HepG2 (cell line): ENCODE data around the gene PDE3B. TPM values are rescaled to one million over a fixed set of nuclear protein-coding genes. Genes with fewer than 3 reads are reported as not detected.

Experiments
- ATAC-seq: fragments of 200-7000 bp; cut with Tn5 transposase; 3 replicates; pipeline ENCODE4 v1.9.1; 2020; ENCODE audit warnings: mild to moderate bottlenecking, moderate library complexity
- BruUV-seq: library from RNA; stranded (reverse); fragments of 400-500 nt; replicated peaks from 2 replicates; lab custom pipeline; 2021; lab: Mats Ljungman, UMichigan
- CTCF ChIA-PET: fragments of 300-600 bp; formaldehyde crosslinking; extraction: SDS; loops from one replicate; lab custom pipeline; 2021; ENCODE audit warnings: low total read pairs, inconsistent platforms, low intra/inter-chr PET ratio; lab: Yijun Ruan, JAX
- POLR2A ChIA-PET: fragments of 350-600 bp; sonication (Branson Sonifier 250); formaldehyde crosslinking; loops from one replicate; lab custom pipeline; 2020; ENCODE audit warnings: antibody characterized with exemption, inconsistent platforms; lab: Yijun Ruan, JAX
- DNase-seq: peaks from one replicate; pipeline ENCODE4 v3.0.0-alpha.2; 2015; ENCODE audit warnings: low spot score
- FAIRE-seq: peaks from 3 replicates; lab custom pipeline; 2011; peaks lifted over from hg19 to GRCh38; lab: Jason Lieb, UNC
- H2AFZ ChIP-seq: one replicate; pipeline ENCODE4 v1.6.1; 2011; ENCODE audit warnings: low read length, inconsistent platforms
- H3K27ac ChIP-seq: fragments of 300-600 bp; 3 replicates; pipeline ENCODE4 v1.8.0; 2011; ENCODE audit warnings: mixed run types, mild to moderate bottlenecking, mixed read lengths, low read length, inconsistent platforms; ENCODE audit not compliant: insufficient read depth; ENCODE audit errors: extremely low read length
- H3K27me3 ChIP-seq, 2 experiments: fragments of 200-600 bp in 1 of 2; 2 replicates in 1 of 2; 3 replicates in 1 of 2; pipeline versions ENCODE4 v1.6.0 to v1.8.0; 2011; ENCODE audit warnings: low read length in 2 of 2, mild to moderate bottlenecking in 2 of 2, moderate library complexity in 2 of 2, inconsistent platforms in 1 of 2; ENCODE audit not compliant: insufficient read depth in 2 of 2, control insufficient read depth in 1 of 2
- H3K36me3 ChIP-seq, 2 experiments: fragments of 200-600 bp in 1 of 2; replicated peaks in 1 of 2; 2 replicates in 1 of 2; 3 replicates in 1 of 2; pipeline versions ENCODE4 v1.5.1 to v1.8.0; 2011; ENCODE audit warnings: low read length in 2 of 2, inconsistent platforms in 1 of 2; ENCODE audit not compliant: insufficient read depth in 2 of 2, control insufficient read depth in 1 of 2
- H3K4me1 ChIP-seq: 2 replicates; pipeline ENCODE4 v1.5.1; 2012; ENCODE audit warnings: low read length, inconsistent platforms; ENCODE audit not compliant: insufficient read depth
- H3K4me2 ChIP-seq: 2 replicates; pipeline ENCODE4 v1.6.0; 2011; ENCODE audit warnings: low read depth, low read length, inconsistent platforms
- H3K4me3 ChIP-seq, 3 experiments: fragments of 200-600 bp in 1 of 3; sonication (generic), shearing (Covaris generic) in 1 of 3; replicated peaks in 1 of 3; 2 replicates each; pipeline ENCODE4 v1.5.1; 2011 to 2016; ENCODE audit warnings: low read length in 3 of 3, inconsistent platforms in 2 of 3, low read depth in 2 of 3, mild to moderate bottlenecking in 2 of 3, control low read depth in 1 of 3, mixed read lengths in 1 of 3; ENCODE audit not compliant: insufficient read depth in 1 of 3
- H3K79me2 ChIP-seq: one replicate; pipeline ENCODE4 v1.6.1; 2011; ENCODE audit warnings: low read length, inconsistent platforms; ENCODE audit not compliant: insufficient read depth
- H3K9ac ChIP-seq: 2 replicates; pipeline ENCODE4 v1.6.0; 2011; ENCODE audit warnings: mild to moderate bottlenecking, low read depth, low read length, inconsistent platforms; ENCODE audit not compliant: insufficient read depth
- H3K9me3 ChIP-seq: 2 replicates; pipeline ENCODE4 v1.5.1; 2012; ENCODE audit warnings: mild to moderate bottlenecking, low read length
- H4K20me1 ChIP-seq: 2 replicates; pipeline ENCODE4 v1.6.0; 2011; ENCODE audit warnings: inconsistent platforms, mild to moderate bottlenecking, low read length, moderate library complexity; ENCODE audit not compliant: insufficient read depth
- ATF1 ChIP-seq: IDR thresholded peaks from 2 replicates; pipeline ENCODE4 v1.6.1; 2016; ENCODE audit warnings: mild to moderate bottlenecking, control low read depth
- CREB1 ChIP-seq, 2 experiments: fragments of 450-650 bp in 1 of 2; IDR thresholded peaks; 2 replicates each; pipeline ENCODE4 v1.6.1; 2016 to 2017; ENCODE audit warnings: control low read depth in 1 of 2, mild to moderate bottlenecking in 1 of 2, missing compliant biosample characterization in 1 of 2, missing genetic modification characterization in 1 of 2
- CREM ChIP-seq, 2 experiments: sonication (generic) in 1 of 2; formaldehyde crosslinking in 1 of 2; IDR thresholded peaks; 2 replicates each; pipeline versions ENCODE4 v1.4.0 to v1.6.1; 2016 to 2020; ENCODE audit warnings: antibody characterized with exemption in 1 of 2, mild to moderate bottlenecking in 1 of 2, missing genetic modification reagents in 1 of 2
- HNRNPK ChIP-seq: fragments of 200-400 bp; formaldehyde crosslinking; IDR thresholded peaks from 2 replicates; pipeline ENCODE4 v1.6.1; 2018; ENCODE audit warnings: low read length, low read depth, moderate library complexity, mild to moderate bottlenecking; ENCODE audit not compliant: poor library complexity, severe bottlenecking
- KAT7 ChIP-seq: IDR thresholded peaks from 2 replicates; pipeline ENCODE4 v1.6.1; 2018; ENCODE audit warnings: borderline replicate concordance, missing compliant biosample characterization
- NCOA5 ChIP-seq: sonication (generic); formaldehyde crosslinking; IDR thresholded peaks from 2 replicates; pipeline ENCODE4 v1.4.0; 2020; ENCODE audit warnings: missing genetic modification reagents
- SAP130 ChIP-seq: IDR thresholded peaks from 2 replicates; pipeline ENCODE4 v1.6.1; 2016; ENCODE audit warnings: low read depth
- SRSF1 ChIP-seq: fragments of 200-400 bp; formaldehyde crosslinking; optimal IDR thresholded peaks from 2 replicates; pipeline ENCODE3; 2017; ENCODE audit warnings: mild to moderate bottlenecking, low read depth, low read length, moderate library complexity
- ZBTB21 ChIP-seq: sonication (generic); formaldehyde crosslinking; IDR thresholded peaks from 2 replicates; pipeline ENCODE4 v1.4.0; 2020; ENCODE audit warnings: missing genetic modification reagents
- WGBS: methylation state at CpG from one replicate; pipeline ENCODE4 v1.1.6; 2017; ENCODE audit warnings: low lambda C conversion rate; 5-methylcytosine and 5-hydroxymethylcytosine counted together
- in situ Hi-C: cut with HindIII; loops from 2 replicates; pipeline ENCODE4 v1.10.0; 2017; ENCODE audit warnings: low pct_unique_long_range_greater_than_20kb; ENCODE audit not compliant: extremely low pct_ligation_motif_present
- intact Hi-C: fragments of 100-400 bp; cut with micrococcal nuclease; formaldehyde crosslinking; loops from one replicate; pipeline ENCODE4 v1.10.0; 2022; ENCODE audit not compliant: unreplicated experiment
- polyA plus RNA-seq, 8 experiments: library from polyadenylated mRNA; depleted of rRNA in 3 of 8; stranded (reverse) in 7 of 8; unstranded in 1 of 8; fragments of >200 nt; fragmentation: Illumina TruSeq in 4 of 8; extraction: Trizol in 4 of 8; gene quantifications; 2 replicates each; pipeline versions ENCODE4 v1.2.1 to v1.2.3, GENCODE V29; 2011 to 2016; ENCODE audit warnings: low read depth in 4 of 8, missing spikeins in 1 of 8, mixed read lengths in 1 of 8; ENCODE audit not compliant: insufficient read depth in 1 of 8
- total RNA-seq, 5 experiments: library from RNA; depleted of rRNA; stranded (reverse); fragments of >200 nt; fragmentation: Illumina TruSeq; extraction: Trizol; gene quantifications; 2 replicates each; pipeline ENCODE4 v1.2.3, GENCODE V29; 2016; ENCODE audit warnings: low read depth in 1 of 5
- TF ChIP-seq, protein P1 (sequence below): sonication (generic); formaldehyde crosslinking; IDR thresholded peaks from 2 replicates; pipeline ENCODE4 v1.8.1; 2023; ENCODE audit warnings: missing genetic modification reagents, mild to moderate bottlenecking, borderline replicate concordance

The PDE3B gene
- total and polyA plus RNA-seq, 2 of the 13 experiments (the other 11 are each of a cell fraction or from before 2014, with no cell fraction given), result 14.1 to 26.5 TPM

GRCh38 chr11:14645015-14645912, 1.7 kb downstream of the PDE3B start (continued):
- TF ChIP-seq HNRNPK (peak; percentile 69), SRSF1 (no peak)

- no peak for ATAC-seq
Measured at GRCh38 chr11:14645985-14646900, 2.6 kb downstream of the PDE3B start.

More at GRCh38 chr11:14645985-14646900, 2.6 kb downstream of the PDE3B start:
- peaks cover 3 to 9% of the 10 kb centered on the region in 2 experiments; a peak in 3 of 5 replicates for H3K36me3 ChIP-seq
- H3K4me3 ChIP-seq, result peak overlapping the region; percentile 96 to 100 (median 99)
- TF ChIP-seq ZBTB21 (CRISPR knock-in tag), result peak; percentile 88
- TF ChIP-seq, protein P1, sequence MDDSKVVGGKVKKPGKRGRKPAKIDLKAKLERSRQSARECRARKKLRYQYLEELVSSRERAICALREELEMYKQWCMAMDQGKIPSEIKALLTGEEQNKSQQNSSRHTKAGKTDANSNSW (CRISPR knock-in tag), result no peak
- TF ChIP-seq KAT7 (CRISPR knock-in tag), result 0 out of 2 replicates have a peak, but pooled peaks have one; percentile 44
- 0 out of 2 replicates have a peak, but pooled peaks have one; percentile 14 for TF ChIP-seq ATF1
- TF ChIP-seq CREB1 (IDR thresholded peaks at IDR 0.05), result peak; percentile 73
- peak; percentile 12; the same call in 1 of the 2 replicates for TF ChIP-seq CREB1 (CRISPR knock-in tag; IDR thresholded peaks at IDR 0.05)
- TF ChIP-seq SAP130 (CRISPR knock-in tag), result 0 out of 2 replicates have a peak, but pooled peaks have one; percentile 14
- TF ChIP-seq NCOA5 (CRISPR knock-in tag), result no peak
- peak; percentile 35; the same call in 1 of the 2 replicates for TF ChIP-seq CREM (IDR thresholded peaks at IDR 0.05)
- no peak for TF ChIP-seq CREM (CRISPR knock-in tag; IDR thresholded peaks at IDR 0.05)
- no peaks in the 10 kb centered on the region; a peak in 1 of 5 replicates for H3K27me3 ChIP-seq
- POLR2A ChIA-PET, result no interaction called here
- no peak for DNase-seq
- 2% methylated on average over 6 of the region's 6 CpGs for WGBS
- FAIRE-seq, result no peak
- H2AFZ ChIP-seq, result no peak overlapping the region
- peak overlapping the region; percentile 92 for H3K27ac ChIP-seq
- no peaks in the 10 kb centered on the region for H3K9me3 ChIP-seq
- intact Hi-C loops (loop anchor here (1.0 to 10.0 kb wide), 2 partner anchors 99 to 261 kb away; no protein-coding TSS in a partner anchor), in situ Hi-C loops (loop anchor here (25.0 kb wide), 1 partner anchor 109 kb away; no protein-coding TSS in a partner anchor)
- peaks cover 21% of the 10 kb centered on the region for H4K20me1 ChIP-seq
- peak overlapping the region; percentile 97 for H3K9ac ChIP-seq
- CTCF ChIA-PET, result no interaction called here
- H3K4me2 ChIP-seq, result peak overlapping the region; percentile 84
- H3K79me2 ChIP-seq, result peaks cover 94% of the 10 kb centered on the region
- H3K4me1 ChIP-seq, result peaks cover 56% of the 10 kb centered on the region
- BruUV-seq, result no TSS peak
